HCT116 (cell line): ENCODE results near the gene FAHD1. TPM values are rescaled to one million over a fixed set of nuclear protein-coding genes. Genes with fewer than 3 reads are reported as not detected.

Experiments
- ATAC-seq: fragments of 200-7000 bp; cut with Tn5 transposase; 2 replicates; pipeline ENCODE4 v1.9.1; 2020; ENCODE audit warnings: mild to moderate bottlenecking, moderate library complexity
- BruUV-seq: library from RNA; stranded (reverse); fragments of 400-500 nt; replicated peaks from 2 replicates; lab custom pipeline; 2021; lab: Mats Ljungman, UMichigan
- CTCF ChIA-PET: fragments of 300-600 bp; sonication (Branson Sonifier 250); formaldehyde crosslinking; loops from one replicate; lab custom pipeline; 2021; ENCODE audit warnings: antibody characterized with exemption; lab: Charles Lee
- POLR2A ChIA-PET: fragments of 300-600, 350-600 bp; sonication (Branson Sonifier 250); formaldehyde crosslinking; loops from one replicate; lab custom pipeline; 2021; ENCODE audit warnings: antibody characterized with exemption; lab: Charles Lee
- RAD21 ChIA-PET, 2 experiments: fragments of 300-600 bp; sonication (Branson Sonifier 250); formaldehyde crosslinking; loops; one replicate each; lab custom pipeline; 2023; ENCODE audit warnings: low total read pairs in 2 of 2; ENCODE audit not compliant: uncharacterized antibody in 2 of 2, unreplicated experiment in 2 of 2, low non-redundant PET in 1 of 2; lab: Charles Lee
- DNase-seq: peaks from one replicate; pipeline ENCODE4 v3.0.0-alpha.2; 2010; ENCODE audit warnings: low read depth, low spot score
- H2AFZ ChIP-seq: fragments of 200-600 bp; shearing (Covaris generic), sonication (generic); 2 replicates; pipeline ENCODE4 v1.6.1; 2017; ENCODE audit warnings: low read depth, mixed run types, mixed read lengths, antibody characterized with exemption, low read length; ENCODE audit not compliant: poor library complexity, severe bottlenecking
- H3K27ac ChIP-seq: 2 replicates; pipeline ENCODE4 v1.5.1; 2012; ENCODE audit warnings: low read depth, low read length
- H3K27me3 ChIP-seq: fragments of 200-600 bp; sonication (generic); 2 replicates; pipeline ENCODE4 v1.6.1; 2016; ENCODE audit warnings: mixed run types, low read length, mixed read lengths; ENCODE audit not compliant: insufficient read depth
- H3K36me3 ChIP-seq, 2 experiments: fragments of 200-500 bp in 1 of 2; fragments of 200-600 bp in 1 of 2; sonication (Bioruptor generic) in 1 of 2; sonication (generic) in 1 of 2; 2 replicates each; pipeline versions ENCODE4 v1.5.1 to v1.6.1; 2014 to 2016; ENCODE audit warnings: low read length in 2 of 2, inconsistent platforms in 1 of 2, mixed read lengths in 1 of 2, mixed run types in 1 of 2; ENCODE audit not compliant: insufficient read depth in 2 of 2, control insufficient read depth in 1 of 2
- H3K4me1 ChIP-seq, 2 experiments: fragments of 200-600 bp in 1 of 2; sonication (generic) in 1 of 2; 2 replicates each; pipeline versions ENCODE4 v1.5.1 to v1.6.1; 2012 to 2017; ENCODE audit warnings: low read length in 2 of 2, inconsistent platforms in 1 of 2, mild to moderate bottlenecking in 1 of 2, mixed read lengths in 1 of 2, mixed run types in 1 of 2, moderate library complexity in 1 of 2; ENCODE audit not compliant: insufficient read depth in 2 of 2, control insufficient read depth in 1 of 2
- H3K4me2 ChIP-seq: fragments of 200-600 bp; sonication (generic); 2 replicates; pipeline ENCODE4 v1.6.1; 2017; ENCODE audit warnings: mixed run types, low read length, mixed read lengths
- H3K4me3 ChIP-seq, 2 experiments: fragments of 200-600 bp in 1 of 2; sonication (generic) in 1 of 2; replicated peaks in 1 of 2; 2 replicates each; pipeline ENCODE4 v1.5.1; 2011 to 2016; ENCODE audit warnings: low read length in 2 of 2, control low read depth in 1 of 2, low read depth in 1 of 2, mild to moderate bottlenecking in 1 of 2, mixed read lengths in 1 of 2, mixed run types in 1 of 2
- H3K79me2 ChIP-seq: fragments of 200-600 bp; sonication (generic); 2 replicates; pipeline ENCODE4 v1.6.1; 2017; ENCODE audit warnings: mild to moderate bottlenecking, mixed run types, low read length, moderate library complexity, mixed read lengths; ENCODE audit not compliant: insufficient read depth
- H3K9ac ChIP-seq: fragments of 200-600 bp; sonication (generic); 2 replicates; pipeline ENCODE4 v1.6.1; 2016; ENCODE audit warnings: low read length, mixed read lengths
- H3K9me2 ChIP-seq: fragments of 200-600 bp; sonication (generic), shearing (Covaris generic); 2 replicates; pipeline ENCODE4 v1.6.1; 2017; ENCODE audit warnings: mixed run types, mild to moderate bottlenecking, moderate library complexity; ENCODE audit not compliant: insufficient read depth
- H3K9me3 ChIP-seq, 2 experiments: fragments of 200-500 bp in 1 of 2; fragments of 200-600 bp in 1 of 2; sonication (Bioruptor generic) in 1 of 2; sonication (generic) in 1 of 2; 2 replicates each; pipeline ENCODE4 v1.6.1; 2014 to 2017; ENCODE audit warnings: low read length in 2 of 2, mixed read lengths in 2 of 2, inconsistent platforms in 1 of 2, low read depth in 1 of 2, mild to moderate bottlenecking in 1 of 2, mixed run types in 1 of 2, moderate library complexity in 1 of 2; ENCODE audit not compliant: control insufficient read depth in 1 of 2, insufficient read depth in 1 of 2
- H4K20me1 ChIP-seq: fragments of 200-600 bp; sonication (generic), shearing (Covaris generic); 2 replicates; pipeline ENCODE4 v1.6.1; 2017; ENCODE audit warnings: mixed run types, mild to moderate bottlenecking, moderate library complexity; ENCODE audit not compliant: insufficient read depth
- ATF3 ChIP-seq: IDR thresholded peaks from 2 replicates; pipeline ENCODE4 v1.6.1; 2012
- CTCF ChIP-seq, 3 experiments: fragments of 200-600 bp in 1 of 3; sonication (generic) in 1 of 3; IDR thresholded peaks in 2 of 3; conservative IDR thresholded peaks in 1 of 3; 2 replicates each; pipeline ENCODE4 v1.5.1; 2012 to 2017; ENCODE audit warnings: low read depth in 2 of 3, low read length in 2 of 3, antibody characterized with exemption in 1 of 3, borderline replicate concordance in 1 of 3, control low read depth in 1 of 3, mild to moderate bottlenecking in 1 of 3, mixed read lengths in 1 of 3, mixed run types in 1 of 3, moderate library complexity in 1 of 3; ENCODE audit not compliant: insufficient read depth in 1 of 3
- EZH2 ChIP-seq: fragments of 200-600 bp; sonication (generic); IDR thresholded peaks from 2 replicates; pipeline ENCODE4 v1.6.1; 2017; ENCODE audit warnings: antibody characterized with exemption, mixed run types
- EZH2phosphoT487 ChIP-seq: fragments of 200-600 bp; IDR thresholded peaks from 2 replicates; pipeline ENCODE4 v1.6.1; 2018; ENCODE audit warnings: antibody characterized with exemption, borderline replicate concordance
- RAD21 ChIP-seq: IDR thresholded peaks from 2 replicates; pipeline ENCODE4 v1.6.1; 2012; ENCODE audit warnings: low read depth, mild to moderate bottlenecking
- SIN3A ChIP-seq: IDR thresholded peaks from 2 replicates; pipeline ENCODE4 v1.6.1; 2012; ENCODE audit warnings: low read depth
- ZNF274 ChIP-seq: fragments of 200-500 bp; sonication (Bioruptor generic); IDR thresholded peaks from 2 replicates; pipeline ENCODE4 v1.6.1; 2014; ENCODE audit warnings: mild to moderate bottlenecking, low read depth, low read length, inconsistent platforms
- intact Hi-C: fragments of 100-400 bp; cut with micrococcal nuclease; formaldehyde crosslinking; loops from 2 replicates; pipeline ENCODE4 v1.10.0; 2022
- total RNA-seq: library from RNA; stranded (reverse); gene quantifications from one replicate; pipeline ENCODE4 v1.2.1, GENCODE V29; 2021; ENCODE audit not compliant: unreplicated experiment

The FAHD1 gene
- total RNA-seq, 1 experiment from 2014 or later, result 25.8 TPM

GRCh38 chr16:1823821-1824220, 3.2 kb upstream of the FAHD1 start:
- H3K27me3 ChIP-seq, result no peaks in the 10 kb centered on the region
- BruUV-seq, result no TSS peak
- intact Hi-C loops, result no loop called here
- RAD21 ChIA-PET, result no interaction called here
- H3K27ac ChIP-seq, result no peak overlapping the region
- H3K9me2 ChIP-seq, result no peaks in the 10 kb centered on the region
- no peaks in the 10 kb centered on the region for H3K36me3 ChIP-seq
- no peak overlapping the region for H2AFZ ChIP-seq
- H3K79me2 ChIP-seq, result peaks cover 17% of the 10 kb centered on the region
- no peak for ATAC-seq
- TF ChIP-seq RAD21 (peak; percentile 56; the same call in 1 of the 2 replicates), ATF3 (no peak), SIN3A (no peak), EZH2 (no peak), ZNF274 (no peak), CTCF (IDR thresholded peaks at IDR 0.05 in 2 of 3, conservative IDR thresholded peaks at IDR 0.05 in 1 of 3; ENCODE audit: borderline replicate concordance in 1 of 3, insufficient read depth in 1 of 3, low read depth in 2 of 3, low read length in 2 of 3) (peak; percentile 32 to 48 (median 36); a peak in 5 of 6 replicates), EZH2phosphoT487 (no peak)
- POLR2A ChIA-PET, result no interaction called here
- CTCF ChIA-PET, result interaction anchor here (0.9 kb wide), 1 partner anchor 41 kb away, joined by 3 read pairs; the partner anchor contains the start of genes NUBP2 and SPSB3
- H3K4me2 ChIP-seq, result no peak overlapping the region
- peaks cover 5% of the 10 kb centered on the region; the same call in 1 of the 2 replicates for H4K20me1 ChIP-seq
- no peak overlapping the region for H3K9ac ChIP-seq
- H3K4me1 ChIP-seq, result peaks cover 13 to 16% of the 10 kb centered on the region in 2 experiments
- H3K9me3 ChIP-seq, result no peaks in the 10 kb centered on the region
- no peak for DNase-seq
- H3K4me3 ChIP-seq, result no peak overlapping the region
